AG20443 (cell line): ENCODE measurements around the gene TTLL11.
"Not testable (repeated sequence)": the region's sequence is repeated elsewhere in the genome, so short reads cannot be mapped to it uniquely, and the experiment has no call there.

ENCODE experiments used
- DNase-seq: peaks from one replicate; pipeline ENCODE4 v3.0.0; 2012; ENCODE audit warnings: low spot score, mixed read lengths

TTLL11 gene

GRCh38 chr9:122084026-122084675 lies 9.0 kb downstream of the TTLL11 start:
- no peak for DNase-seq

GRCh38 chr9:122080986-122081385 lies 12.1 kb downstream of the TTLL11 start:
- DNase-seq: no peak

- no peak for DNase-seq
Observed at GRCh38 chr9:122078557-122078956, 14.6 kb downstream of the TTLL11 start.

- no peak for DNase-seq
Observed at GRCh38 chr9:122076773-122077172, 16.3 kb downstream of the TTLL11 start.

- DNase-seq: no peak
Observed at GRCh38 chr9:122076117-122076516, 17.0 kb downstream of the TTLL11 start.

DNA sequence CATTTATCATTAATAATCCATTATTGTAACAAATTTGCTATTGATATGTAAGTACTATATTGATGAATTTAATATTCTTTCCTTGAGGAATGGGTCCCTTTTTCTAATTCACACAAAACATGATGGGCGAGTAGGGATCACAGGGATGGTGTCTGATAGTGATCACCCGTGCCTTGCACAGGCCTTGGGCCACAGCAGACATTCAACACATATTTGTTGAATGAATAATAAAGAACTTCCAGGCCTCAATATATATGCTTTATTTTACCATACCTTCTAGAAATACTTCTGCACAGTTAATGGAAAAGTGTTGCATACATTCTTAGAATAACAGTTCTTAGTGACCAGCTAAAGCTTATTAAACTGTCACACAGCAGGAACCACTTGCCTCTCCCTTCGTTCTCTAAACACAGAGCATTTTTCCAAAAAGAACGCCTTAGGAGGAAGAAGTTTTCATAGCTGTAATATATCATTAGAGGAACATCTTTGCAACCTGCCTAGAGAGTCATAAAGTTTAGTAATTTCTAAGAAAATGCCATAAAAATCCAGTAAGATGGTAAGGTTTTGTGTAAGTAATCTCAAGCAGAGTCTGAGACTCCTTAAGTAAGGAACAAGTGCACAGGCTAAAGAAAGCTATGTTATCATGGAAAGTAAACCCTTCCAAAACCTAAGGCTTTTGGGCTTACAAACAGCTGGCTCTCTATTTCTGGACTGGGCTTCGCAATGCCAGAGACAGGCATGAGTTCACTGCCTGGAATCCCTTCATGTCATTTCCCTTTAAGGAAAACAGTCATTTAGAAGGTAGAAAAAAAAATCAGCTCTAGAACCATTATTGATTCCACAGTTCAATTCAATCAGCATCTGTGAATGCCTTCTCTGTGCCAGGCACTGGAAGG lies 17.7 kb downstream of the TTLL11 start:
- peak; percentile 51 for DNase-seq

GRCh38 chr9:122071715-122072114 lies 21.4 kb downstream of the TTLL11 start:
- DNase-seq: no peak

DNA sequence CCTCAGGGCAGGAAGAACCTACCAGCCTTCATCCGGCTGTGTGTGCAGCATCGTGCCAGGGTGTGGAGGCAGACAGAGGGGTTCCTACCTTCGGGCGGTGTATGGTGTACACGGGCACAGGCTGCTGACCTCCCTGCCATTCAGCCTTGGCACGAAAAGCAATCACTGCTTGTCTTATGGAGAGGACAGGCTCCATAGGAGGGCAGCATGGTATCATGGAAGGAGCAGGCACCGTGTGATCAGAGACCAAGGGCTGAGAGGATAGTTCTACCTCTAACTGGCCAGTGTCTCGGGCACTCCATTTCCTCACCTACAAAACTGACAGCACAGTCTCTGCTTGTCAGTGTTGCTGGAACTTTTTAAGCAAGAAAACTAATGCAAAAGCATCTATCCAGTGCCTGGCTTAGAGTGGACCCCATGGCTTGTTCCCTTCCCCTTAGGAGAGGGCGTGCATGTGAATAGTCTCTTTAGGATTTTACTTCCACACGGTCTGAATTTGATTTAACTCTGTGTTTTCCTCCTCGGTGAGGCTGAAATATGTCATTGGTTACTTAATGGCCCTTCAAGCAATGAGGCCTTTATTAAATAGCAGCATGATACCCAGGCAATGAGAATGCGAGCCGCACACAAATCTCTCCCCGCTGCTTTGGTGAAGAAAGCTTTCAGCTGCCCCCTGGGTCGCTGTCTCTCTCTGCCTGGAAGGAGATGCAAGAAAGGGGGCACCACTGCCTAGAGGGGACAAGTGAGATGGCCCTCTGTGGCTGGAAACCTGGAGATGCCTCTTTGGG lies 22.2 kb downstream of the TTLL11 start:
- DNase-seq: no peak

DNA sequence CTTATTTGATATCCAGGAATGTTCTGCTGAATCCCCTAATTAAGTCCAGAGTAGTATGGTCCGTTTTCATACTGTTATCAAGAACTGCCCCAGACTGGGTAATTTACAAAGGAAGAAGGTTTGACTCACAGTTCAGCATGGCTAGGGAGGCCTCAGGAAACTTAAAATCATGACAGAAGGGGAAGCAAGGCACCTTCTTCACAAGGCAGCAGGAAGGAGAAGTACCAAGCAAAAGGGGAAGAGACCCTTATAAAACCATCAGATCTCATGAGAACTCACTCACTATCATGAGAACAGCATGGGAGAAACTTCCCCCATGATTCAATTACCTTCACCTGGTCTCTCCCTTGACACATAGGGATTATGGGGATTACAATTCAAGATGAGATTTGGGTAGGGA lies 26.4 kb downstream of the TTLL11 start:
- not testable (repeated sequence) for DNase-seq

DNA sequence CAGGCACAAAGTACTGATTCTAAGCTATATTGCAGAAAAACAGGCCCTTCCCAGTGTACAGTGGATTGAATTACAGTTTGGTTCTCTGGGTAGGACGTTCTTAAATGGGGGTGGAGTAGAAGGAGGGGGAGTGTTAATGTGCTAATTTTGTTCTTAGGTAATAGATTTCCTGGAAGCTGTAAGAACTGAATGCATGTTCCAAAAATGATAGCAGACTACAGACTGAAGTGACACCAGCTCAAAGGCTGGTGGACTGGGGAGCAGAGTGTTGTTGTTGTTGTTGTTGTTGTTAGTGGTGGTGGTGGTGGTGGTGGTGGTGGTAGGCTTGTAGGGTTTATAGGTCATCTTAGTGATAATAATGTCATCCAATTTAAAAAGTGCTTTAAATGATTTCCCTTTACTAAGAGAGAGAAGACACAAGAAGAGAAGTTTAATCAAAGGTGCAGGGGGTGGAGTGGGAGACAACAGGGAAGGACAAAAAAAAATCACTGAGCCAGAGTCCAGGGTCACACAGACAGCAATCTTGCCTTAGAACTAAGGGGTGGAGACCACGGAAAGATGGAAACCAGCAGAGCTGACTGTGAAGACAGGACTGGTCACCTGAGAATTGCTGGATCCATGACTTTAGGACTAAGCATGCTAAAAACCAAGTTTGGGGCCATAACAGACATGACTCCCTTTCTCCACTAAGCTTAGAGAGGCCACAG lies 27.0 kb downstream of the TTLL11 start:
- no peak for DNase-seq

- DNase-seq: no peak
Observed at GRCh38 chr9:122060481-122060880, 32.6 kb downstream of the TTLL11 start.

DNA sequence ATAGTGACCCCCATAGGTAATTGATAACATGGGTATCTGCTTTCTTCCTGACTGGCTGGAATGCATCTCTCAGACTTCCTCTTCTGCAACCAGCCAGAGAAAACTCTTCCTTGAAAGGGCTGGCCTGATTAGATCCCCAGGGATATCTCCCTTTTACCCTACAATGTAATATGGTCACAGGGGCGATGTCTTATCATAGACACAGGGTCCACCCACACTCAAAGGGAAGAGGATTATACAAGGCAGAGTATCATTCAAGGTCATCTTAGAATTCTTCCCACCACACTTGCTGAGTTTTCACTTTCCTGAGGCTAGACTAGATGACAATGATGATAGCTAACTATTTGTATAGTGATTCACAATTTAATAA lies 33.2 kb downstream of the TTLL11 start:
- DNase-seq: no peak

- no peak for DNase-seq
Observed at GRCh38 chr9:122059214-122059954, 33.7 kb downstream of the TTLL11 start.

DNA sequence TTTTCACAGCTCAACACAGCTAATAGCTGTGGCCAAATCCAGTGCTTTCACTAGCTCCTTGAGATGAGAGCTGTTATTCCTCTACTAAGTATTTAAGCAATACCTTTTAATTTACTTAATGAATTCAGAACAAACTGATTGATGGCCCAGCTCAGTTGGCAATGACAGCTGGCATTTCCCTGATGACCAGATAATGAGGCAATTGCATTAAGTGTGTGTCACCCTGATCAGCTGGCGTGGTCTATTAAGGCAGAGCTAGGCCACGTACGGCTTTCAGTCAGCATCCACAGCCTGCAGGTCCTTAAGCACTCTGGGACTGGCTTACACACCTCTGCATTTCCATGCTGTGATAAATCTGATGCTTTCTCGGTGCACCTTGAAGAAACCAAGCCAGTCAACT lies 34.4 kb downstream of the TTLL11 start:
- DNase-seq: no peak

GRCh38 chr9:122058051-122058450 lies 35.1 kb downstream of the TTLL11 start:
- no peak for DNase-seq

GRCh38 chr9:122057211-122057610 lies 35.9 kb downstream of the TTLL11 start:
- no peak for DNase-seq

DNA sequence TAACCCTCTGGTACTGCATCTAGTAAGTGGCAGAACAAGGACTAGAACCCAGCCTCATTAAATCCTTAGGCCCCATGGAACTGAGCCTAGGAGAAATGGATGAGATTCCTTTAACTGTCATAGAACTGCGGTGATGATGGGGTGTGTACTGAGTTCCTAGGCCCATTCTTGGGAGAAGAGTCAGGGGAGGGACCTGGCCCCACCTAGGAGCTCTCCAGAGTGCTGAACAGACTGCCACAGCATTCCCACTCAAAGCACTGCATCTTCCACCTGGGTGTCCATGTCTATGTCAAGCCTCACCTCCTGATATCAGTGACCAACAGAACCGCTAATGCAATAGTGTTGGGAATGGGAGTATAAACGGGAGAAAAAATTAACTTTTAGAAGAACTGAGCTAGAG lies 36.6 kb downstream of the TTLL11 start:
- peak; percentile 35 for DNase-seq

- no peak for DNase-seq
Observed at GRCh38 chr9:122055701-122056100, 37.4 kb downstream of the TTLL11 start.

- DNase-seq: peak; percentile 87
Observed at GRCh38 chr9:122053567-122054350, 39.3 kb downstream of the TTLL11 start.

DNA sequence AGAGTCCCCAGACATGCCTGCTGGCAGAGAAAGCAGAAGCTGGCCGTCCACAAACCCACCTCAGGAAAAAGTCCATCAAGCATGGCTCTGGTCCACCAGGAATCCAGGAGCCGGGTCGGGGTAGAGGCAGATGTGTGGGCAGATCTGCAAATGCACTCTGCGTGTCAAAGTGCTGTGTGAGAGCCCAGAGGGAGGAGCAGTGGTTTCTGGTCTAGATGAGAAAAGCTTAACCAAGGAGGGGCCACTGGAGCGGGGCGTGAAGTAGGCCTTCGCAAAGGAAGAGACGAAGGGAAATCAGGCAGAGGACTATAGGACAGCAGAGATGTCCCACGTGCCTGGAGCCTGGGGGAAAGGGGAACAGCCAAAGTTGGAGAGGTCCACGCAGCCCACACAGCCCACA lies 40.0 kb downstream of the TTLL11 start:
- DNase-seq: peak; percentile 78
